K562 (cell line): ENCODE data around the gene MAML3. TPM values are rescaled to one million over a fixed set of nuclear protein-coding genes. Genes with fewer than 3 reads are reported as not detected.

Experiments used
- ATAC-seq: fragments of 200-7000 bp; cut with Tn5 transposase; 3 replicates; pipeline ENCODE4 v1.9.1; 2020; ENCODE audit warnings: moderate library complexity
- BruUV-seq: library from RNA; stranded (reverse); fragments of 400-500 nt; replicated peaks from 2 replicates; lab custom pipeline; 2021; lab: Mats Ljungman, UMichigan
- CTCF ChIA-PET: fragments of 300-600 bp; formaldehyde crosslinking; extraction: SDS; loops from one replicate; lab custom pipeline; 2021; ENCODE audit warnings: low intra/inter-chr PET ratio; lab: Yijun Ruan, JAX
- POLR2A ChIA-PET: fragments of 300-600, 350-650 bp; sonication (Branson Sonifier 250); formaldehyde crosslinking; extraction: SDS; loops from one replicate; lab custom pipeline; 2021; ENCODE audit warnings: antibody characterized with exemption, inconsistent platforms; lab: Yijun Ruan, JAX
- DNase-seq, 4 experiments: peaks; one replicate each; pipeline versions ENCODE4 v3.0.0 to v3.0.0-alpha.2; 2011 to 2018; ENCODE audit warnings: low spot score in 3 of 4, mixed read lengths in 3 of 4; ENCODE audit errors: extremely low read depth in 1 of 4
- FAIRE-seq: peaks from 2 replicates; lab custom pipeline; 2011; peaks lifted over from hg19 to GRCh38; lab: Jason Lieb, UNC
- H2AFZ ChIP-seq: 2 replicates; pipeline ENCODE4 v1.6.0; 2011; ENCODE audit warnings: low read depth, low read length, control low read depth, inconsistent platforms
- H3K27ac ChIP-seq: fragments of 200-600 bp; 3 replicates; pipeline ENCODE4 v1.8.0; 2011; ENCODE audit warnings: low read depth, mild to moderate bottlenecking, control low read depth, inconsistent platforms, low read length, moderate library complexity, mixed read lengths; ENCODE audit errors: extremely low read depth
- H3K27me3 ChIP-seq, 2 experiments: fragments of 300-600 bp in 1 of 2; 2 replicates in 1 of 2; 3 replicates in 1 of 2; pipeline versions ENCODE4 v1.6.0 to v1.8.0; 2011; ENCODE audit warnings: inconsistent platforms in 2 of 2, low read length in 2 of 2, mild to moderate bottlenecking in 1 of 2, mixed read lengths in 1 of 2, moderate library complexity in 1 of 2; ENCODE audit not compliant: control insufficient read depth in 2 of 2, insufficient read depth in 2 of 2
- H3K36me3 ChIP-seq: fragments of 300-600 bp; 3 replicates; pipeline ENCODE4 v1.8.0; 2011; ENCODE audit warnings: mild to moderate bottlenecking, low read length, inconsistent platforms; ENCODE audit not compliant: control insufficient read depth, insufficient read depth
- H3K4me1 ChIP-seq, 2 experiments: fragments of 200-600 bp in 1 of 2; replicated peaks in 1 of 2; 2 replicates in 1 of 2; 3 replicates in 1 of 2; pipeline versions ENCODE4 v1.5.1 to v1.8.0; 2011; ENCODE audit warnings: inconsistent platforms in 2 of 2, low read length in 2 of 2, mild to moderate bottlenecking in 1 of 2, mixed read lengths in 1 of 2, moderate library complexity in 1 of 2; ENCODE audit not compliant: control insufficient read depth in 2 of 2, insufficient read depth in 2 of 2
- H3K4me2 ChIP-seq: 2 replicates; pipeline ENCODE4 v1.6.1; 2011; ENCODE audit warnings: low read length, control low read depth, inconsistent platforms, mixed read lengths; ENCODE audit not compliant: insufficient read depth
- H3K4me3 ChIP-seq: fragments of 200-600 bp; sonication (generic), shearing (Covaris generic); 2 replicates; pipeline ENCODE4 v1.5.1; 2016; ENCODE audit warnings: control low read depth, inconsistent platforms
- H3K79me2 ChIP-seq: fragments of 200-600 bp; 3 replicates; pipeline ENCODE4 v1.8.0; 2011; ENCODE audit warnings: low read length, inconsistent platforms; ENCODE audit not compliant: control insufficient read depth, insufficient read depth
- H3K9ac ChIP-seq, 2 experiments: 2 replicates each; pipeline versions ENCODE4 v1.6.0 to v1.6.1; 2011; ENCODE audit warnings: low read depth in 2 of 2, low read length in 2 of 2, control low read depth in 1 of 2, inconsistent platforms in 1 of 2, mild to moderate bottlenecking in 1 of 2, mixed read lengths in 1 of 2; ENCODE audit not compliant: insufficient read depth in 1 of 2
- H3K9me1 ChIP-seq: one replicate; pipeline ENCODE4 v1.6.0; 2011; ENCODE audit warnings: inconsistent platforms, mild to moderate bottlenecking, low read length, moderate library complexity; ENCODE audit not compliant: control insufficient read depth, insufficient read depth
- H3K9me3 ChIP-seq: replicated peaks from 2 replicates; pipeline ENCODE4 v1.5.1; 2011; ENCODE audit warnings: low read depth, low read length, inconsistent platforms; ENCODE audit not compliant: control insufficient read depth, insufficient read depth
- H4K20me1 ChIP-seq: replicated peaks from 2 replicates; pipeline ENCODE4 v1.6.1; 2011; ENCODE audit warnings: low read length, inconsistent platforms, mixed read lengths; ENCODE audit not compliant: control insufficient read depth, insufficient read depth
- IRF1 ChIP-seq: sonication (generic); formaldehyde crosslinking; IDR thresholded peaks from 2 replicates; pipeline ENCODE4 v1.8.0; 2022; ENCODE audit warnings: missing genetic modification reagents, mild to moderate bottlenecking, borderline replicate concordance
- MLLT1 ChIP-seq, 2 experiments: fragments of 450-650 bp; IDR thresholded peaks; 2 replicates each; pipeline ENCODE4 v1.6.1; 2016
- NEUROD1 ChIP-seq: fragments of 150-350 bp; IDR thresholded peaks from 2 replicates; pipeline ENCODE4 v1.6.1; 2014; ENCODE audit warnings: borderline replicate concordance, low read length, low read depth; ENCODE audit not compliant: partially characterized antibody
- RBM39 ChIP-seq: fragments of 200-400 bp; formaldehyde crosslinking; optimal IDR thresholded peaks from 2 replicates; pipeline ENCODE3; 2018; ENCODE audit warnings: low read depth, low read length
- STAT5A ChIP-seq: IDR thresholded peaks from 2 replicates; pipeline ENCODE4 v1.6.1; 2012; ENCODE audit warnings: low read length, inconsistent platforms, borderline replicate concordance
- TAL1 ChIP-seq: fragments of 450-650 bp; IDR thresholded peaks from 2 replicates; pipeline ENCODE4 v1.6.1; 2016; ENCODE audit warnings: mild to moderate bottlenecking
- TGIF2 ChIP-seq: sonication (generic); formaldehyde crosslinking; IDR thresholded peaks from 2 replicates; pipeline ENCODE4 v1.8.1; 2022; ENCODE audit warnings: mild to moderate bottlenecking, missing genetic modification reagents, moderate library complexity
- ZBTB12 ChIP-seq: fragments of 250-450 bp; sonication (Bioruptor Pico); IDR thresholded peaks from 2 replicates; pipeline ENCODE4 v1.4.0; 2020
- ZNF134 ChIP-seq: fragments of 250-450 bp; sonication (Bioruptor Pico); conservative IDR thresholded peaks from 2 replicates; pipeline ENCODE4 v1.4.0; 2020
- ZNF174 ChIP-seq: fragments of 250-450 bp; sonication (Bioruptor Pico); IDR thresholded peaks from 2 replicates; pipeline ENCODE4 v1.4.0; 2020; ENCODE audit warnings: mild to moderate bottlenecking
- ZNF41 ChIP-seq: fragments of 250-450 bp; sonication (Bioruptor Pico); conservative IDR thresholded peaks from 2 replicates; pipeline ENCODE4 v1.4.0; 2020; ENCODE audit warnings: mild to moderate bottlenecking
- ZNF609 ChIP-seq: sonication (generic); formaldehyde crosslinking; IDR thresholded peaks from 2 replicates; pipeline ENCODE4 v1.8.1; 2023; ENCODE audit warnings: missing genetic modification reagents, mild to moderate bottlenecking, borderline replicate concordance
- in situ Hi-C: fragments of 300-500 bp; cut with MboI; formaldehyde crosslinking; loops from 4 replicates; pipeline ENCODE4 v1.15.0; 2018; ENCODE audit warnings: inconsistent platforms, mixed read lengths
- intact Hi-C: fragments of 100-400 bp; cut with micrococcal nuclease; formaldehyde crosslinking; loops from 2 replicates; pipeline ENCODE4 v1.14.2; 2022
- polyA plus RNA-seq, 8 experiments: library from polyadenylated mRNA; depleted of rRNA in 4 of 8; stranded (reverse) in 5 of 8; unstranded in 3 of 8; fragments of >200 nt; fragmentation: Nextera tagmentation in 2 of 8; fragmentation: Illumina TruSeq in 1 of 8; extraction: Ambion mirVana in 2 of 8; extraction: Trizol in 1 of 8; gene quantifications; 2 replicates each; pipeline versions ENCODE4 v1.2.1 to v1.2.3, GENCODE V29; 2011 to 2014; ENCODE audit warnings: inconsistent platforms in 1 of 8, missing spikeins in 1 of 8
- total RNA-seq, 7 experiments: library from RNA; depleted of rRNA in 6 of 7; stranded (reverse); fragments of >200 nt in 6 of 7; fragmentation: Illumina TruSeq in 2 of 7; extraction: Trizol in 2 of 7; gene quantifications; 2 replicates each; pipeline versions ENCODE4 v1.2.1 to v1.2.3, GENCODE V29; 2011 to 2021; ENCODE audit warnings: low replicate concordance in 1 of 7

The MAML3 gene
- total and polyA plus RNA-seq, 9 of the 15 experiments (the other 6 are each of a cell fraction or from before 2014, with no cell fraction given), result 0.01 to 0.55 (median 0.25) TPM

- Histone ChIP-seq H3K9me1 (no peaks in the 10 kb centered on the region), H3K4me1 (no peaks in the 10 kb centered on the region; a peak in 2 of 5 replicates), H3K4me3 (no peak overlapping the region), H3K79me2 (no peaks in the 10 kb centered on the region), H4K20me1 (no peaks in the 10 kb centered on the region), H3K27ac (no peak overlapping the region), H3K9me3 (no peaks in the 10 kb centered on the region), H3K4me2 (no peak overlapping the region), H3K27me3 (peaks cover 16 to 28% of the 10 kb centered on the region in 2 experiments; a peak in 4 of 5 replicates), H3K9ac (no peak overlapping the region), H3K36me3 (no peaks in the 10 kb centered on the region), H2AFZ (no peak overlapping the region)
- DNase-seq, result no peak
- intact Hi-C loops, result no loop called here
- TF ChIP-seq ZNF174 (CRISPR knock-in tag), result no peak
- no peak for TF ChIP-seq STAT5A
- no peak for TF ChIP-seq ZNF134 (CRISPR knock-in tag)
- no peak for TF ChIP-seq ZNF41
- TF ChIP-seq NEUROD1, result no peak
- TF ChIP-seq RBM39, result no peak
- TF ChIP-seq ZNF609 (CRISPR knock-in tag), result no peak
- TF ChIP-seq TAL1, result no peak
- TF ChIP-seq IRF1 (CRISPR knock-in tag), result no peak
- TF ChIP-seq ZBTB12, result no peak
- TF ChIP-seq TGIF2 (CRISPR knock-in tag), result no peak
- no peak for TF ChIP-seq MLLT1 (IDR thresholded peaks at IDR 0.05)
- in situ Hi-C loops, result no loop called here
- CTCF ChIA-PET, result no interaction called here
- FAIRE-seq, result no peak
- POLR2A ChIA-PET, result interaction anchor here (0.6 kb wide), 1 partner anchor 49 kb away, joined by 3 read pairs; no protein-coding TSS in a partner anchor
- no peak for ATAC-seq
- no TSS peak for BruUV-seq
These were observed 62.7 kb downstream of the MAML3 start for GRCh38 chr4:140091305-140091704.
